Measurements from ENCODE around the gene MYL10.

MYL10 gene

DNA sequence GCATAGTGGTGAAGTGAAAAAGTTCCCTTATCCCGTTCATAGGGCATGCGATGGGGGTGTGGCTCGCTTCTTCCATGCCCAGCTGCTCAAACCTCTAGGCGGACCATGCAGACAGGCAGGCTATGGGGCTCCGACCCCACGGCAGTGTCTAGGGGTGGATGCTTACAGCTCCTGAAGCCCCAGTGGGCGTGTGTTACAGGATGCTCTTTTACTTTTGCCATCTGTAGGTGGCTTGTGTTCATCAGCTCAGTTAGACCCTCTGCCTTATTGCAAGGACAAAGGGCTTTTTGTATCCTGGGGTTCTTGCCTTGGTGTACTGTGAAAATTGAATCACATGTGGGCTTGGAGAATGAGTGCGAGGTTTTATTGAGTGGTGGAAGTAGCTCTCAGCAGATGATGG is at the start of gene MYL10:
Gene MYL10 (minus strand): TSS at position 126 of the 400 bp plus-strand sequence. CDS start 178 bp downstream, outside the sequence.
- DNase-seq: no peak

DNA sequence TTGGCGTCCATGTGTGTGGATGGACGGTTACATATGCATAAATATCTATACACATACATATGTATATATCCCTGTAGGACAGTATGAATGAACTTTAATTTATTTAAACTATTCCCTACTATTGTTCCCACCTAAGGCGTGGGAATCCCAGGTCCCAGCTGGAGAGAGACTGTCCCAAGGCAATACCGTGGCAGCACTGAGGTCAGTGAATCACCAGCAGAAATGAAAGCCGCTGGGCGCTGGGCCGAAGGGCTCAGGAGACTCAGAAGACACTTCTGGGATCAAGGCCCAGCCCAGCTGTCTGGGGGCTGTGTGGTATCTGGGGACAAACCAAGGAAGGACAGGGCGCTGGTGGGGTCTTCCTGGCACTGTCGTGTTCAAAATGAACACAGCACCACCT is 49.6 kb upstream of the MYL10 start:
- DNase-seq: no peak

DNA sequence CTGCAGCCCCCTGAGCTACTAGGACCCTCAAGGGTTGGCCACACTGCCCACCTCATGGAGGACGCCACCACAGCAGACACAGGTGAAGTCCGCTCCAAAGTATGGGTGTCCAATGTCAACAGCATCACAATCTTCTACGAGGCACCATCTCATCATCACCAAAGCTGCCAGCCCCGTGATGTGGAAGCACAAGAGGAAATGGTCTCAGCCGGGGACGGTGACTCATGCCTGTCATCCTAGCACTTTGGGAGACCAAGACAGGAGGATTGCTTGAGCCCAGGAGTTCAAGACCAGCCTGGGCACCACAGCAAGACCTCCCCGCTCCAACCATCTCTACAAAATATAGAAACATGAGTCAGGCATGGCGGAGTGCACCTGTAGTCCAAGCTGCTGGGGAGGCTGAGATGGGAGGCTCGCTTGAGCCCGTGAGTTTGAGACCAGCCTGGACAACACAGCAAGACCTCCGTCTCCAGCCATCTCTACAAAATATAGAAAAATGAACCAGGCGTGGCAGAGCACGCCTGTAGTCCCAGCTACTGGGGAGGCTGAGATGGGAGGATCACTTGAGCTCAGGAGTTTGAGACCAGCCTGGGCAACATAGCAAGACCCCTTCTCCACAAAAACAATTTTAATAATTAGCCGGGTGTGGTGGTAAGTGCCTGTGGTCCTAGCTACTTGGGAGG is 48.8 kb upstream of the MYL10 start:
- no peak for DNase-seq

GRCh38 chr7:101677391-101677790 is 48.3 kb upstream of the MYL10 start:
- DNase-seq: peak; percentile 22

DNA sequence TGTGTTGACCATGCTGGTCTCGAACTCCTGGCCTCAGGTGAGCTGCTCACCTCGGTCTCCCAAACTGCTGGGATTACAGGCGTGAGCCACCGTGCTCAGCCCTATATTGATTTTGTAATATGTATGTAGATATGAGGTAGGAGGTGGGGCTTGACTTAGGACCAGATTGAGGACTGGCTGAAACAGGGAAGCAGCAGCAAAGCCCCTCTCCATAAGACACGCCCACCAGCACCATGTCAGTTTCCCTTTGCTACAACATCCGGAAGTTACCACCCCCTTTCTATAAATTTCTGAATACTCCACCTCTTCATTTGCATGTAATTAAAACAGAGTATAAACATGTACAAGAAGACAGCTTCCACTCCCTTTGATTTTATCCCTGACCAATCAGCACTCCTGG is 47.9 kb upstream of the MYL10 start:
- DNase-seq: peak; percentile 48

- no peak for DNase-seq
Measured at GRCh38 chr7:101676062-101676598, 47.0 kb upstream of the MYL10 start.

DNA sequence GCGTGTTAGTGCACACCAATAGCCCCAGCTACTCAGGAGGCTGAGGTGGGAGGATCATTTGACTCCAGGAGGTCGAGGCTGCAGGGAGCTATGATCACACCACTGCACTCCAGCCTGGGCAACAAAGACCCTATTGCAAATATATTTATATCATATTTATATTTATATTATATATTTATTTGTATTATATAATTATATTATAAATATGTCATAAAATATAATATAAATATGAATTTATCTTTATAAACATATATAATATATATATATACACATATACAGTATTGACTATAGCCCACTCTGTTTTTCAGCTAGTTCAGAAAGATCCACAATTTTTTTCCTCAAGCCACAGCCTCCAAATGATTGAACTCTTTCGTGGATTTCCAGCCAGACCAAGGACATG is 45.3 kb upstream of the MYL10 start:
- DNase-seq: no peak

- no peak for DNase-seq
Measured at GRCh38 chr7:101673951-101674350, 44.9 kb upstream of the MYL10 start.

DNA sequence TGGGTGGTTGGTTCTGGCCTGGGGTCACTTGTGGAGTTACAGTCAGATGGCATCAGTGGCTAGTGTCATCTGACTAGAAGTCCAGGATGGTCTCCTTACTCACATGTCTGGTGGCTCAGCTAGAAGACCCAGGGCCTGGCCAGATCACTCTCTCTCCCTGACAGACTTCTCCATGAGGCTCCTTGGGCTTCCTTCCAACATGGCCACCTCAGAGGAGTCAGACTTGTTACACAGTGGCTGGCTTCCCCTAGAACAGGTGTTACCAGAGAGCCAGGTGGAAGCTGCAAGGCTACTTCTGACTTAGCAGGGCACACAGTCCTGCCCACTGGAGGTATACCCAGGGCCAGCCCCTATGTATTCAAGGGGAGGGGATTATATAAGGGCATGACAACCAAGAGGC is 44.2 kb upstream of the MYL10 start:
- no peak for DNase-seq

- no peak for DNase-seq
Measured at GRCh38 chr7:101671371-101672356, 42.6 kb upstream of the MYL10 start.

DNA sequence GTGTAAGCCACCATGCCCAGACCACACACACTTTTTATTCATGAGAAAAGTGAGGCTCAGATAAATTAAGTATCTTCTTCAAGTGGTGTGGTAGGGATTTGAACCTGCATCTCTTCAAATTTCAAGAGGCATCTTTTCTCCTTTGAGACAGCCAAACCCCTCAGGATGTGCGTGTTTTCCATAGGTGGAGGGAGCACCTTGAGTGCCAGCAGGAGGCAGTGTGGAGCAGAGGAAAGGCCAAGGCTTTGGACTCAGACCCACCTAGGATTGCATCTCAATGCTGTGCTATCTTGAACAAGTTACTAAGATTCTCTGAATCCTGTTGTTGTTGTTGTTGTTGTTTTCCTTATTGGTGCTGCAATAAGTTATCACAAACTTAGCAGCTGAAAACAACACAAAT is 40.2 kb upstream of the MYL10 start:
- no peak for DNase-seq

GRCh38 chr7:101668726-101669125 is 39.6 kb upstream of the MYL10 start:
- DNase-seq: no peak

DNA sequence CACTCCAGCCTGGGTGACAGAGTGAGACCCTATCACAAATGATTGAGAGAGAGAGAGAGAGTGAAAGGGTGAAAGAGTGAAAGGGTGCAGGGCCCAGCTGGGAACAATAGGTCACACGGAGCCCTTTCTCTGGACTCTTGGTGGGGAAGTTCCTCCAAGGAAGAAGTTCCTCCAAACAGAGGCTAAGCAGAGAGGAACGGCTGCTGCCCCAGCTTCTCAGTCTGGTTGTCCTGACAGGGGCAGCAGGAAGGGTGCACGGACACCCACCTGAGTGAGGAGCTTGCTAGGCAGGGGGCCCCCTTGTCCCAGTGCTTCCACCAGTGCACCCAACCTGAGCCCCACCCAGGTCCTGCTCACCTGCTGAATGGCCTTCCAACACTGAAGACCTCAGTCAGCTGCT is 38.8 kb upstream of the MYL10 start:
- no peak for DNase-seq

DNA sequence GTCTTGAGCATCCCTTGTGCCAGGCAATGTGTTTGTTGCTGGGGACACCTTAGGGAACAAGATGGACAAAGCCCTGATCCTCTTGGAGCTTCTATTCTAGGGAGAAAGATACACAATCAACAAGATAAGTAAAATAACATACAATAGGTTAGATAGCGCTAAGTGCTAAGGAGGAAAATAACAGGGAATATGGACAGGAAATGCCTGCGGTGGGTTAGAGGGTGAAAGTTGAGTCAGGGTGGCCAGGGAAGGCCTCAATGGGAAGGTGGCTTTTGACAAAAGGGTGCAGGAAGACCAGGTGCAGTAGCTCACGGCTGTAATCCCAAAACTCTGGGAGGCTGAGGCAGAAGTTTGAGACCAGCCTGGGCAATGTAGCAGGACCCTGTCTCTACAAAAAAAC is 38.3 kb upstream of the MYL10 start:
- DNase-seq: no peak

DNA sequence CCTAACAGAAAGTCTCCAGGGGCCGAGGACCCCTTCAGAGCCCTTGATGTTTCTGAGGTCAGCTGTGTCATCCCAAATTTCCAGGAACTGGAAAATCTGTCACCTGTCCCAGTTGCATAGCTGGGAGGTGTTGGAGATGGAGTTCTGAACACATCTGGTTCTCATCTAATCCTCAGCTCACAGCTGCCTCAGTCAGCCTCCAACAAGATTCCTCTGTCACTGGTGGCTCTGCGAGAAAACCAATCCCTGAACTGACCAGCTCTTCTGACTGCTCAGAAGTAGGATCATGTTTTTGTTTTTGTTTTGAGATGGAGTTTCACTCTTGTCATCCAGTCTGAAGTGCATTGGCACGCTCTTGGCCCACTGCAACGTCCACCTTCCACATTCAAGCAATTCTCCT is 37.6 kb upstream of the MYL10 start:
- no peak for DNase-seq

DNA sequence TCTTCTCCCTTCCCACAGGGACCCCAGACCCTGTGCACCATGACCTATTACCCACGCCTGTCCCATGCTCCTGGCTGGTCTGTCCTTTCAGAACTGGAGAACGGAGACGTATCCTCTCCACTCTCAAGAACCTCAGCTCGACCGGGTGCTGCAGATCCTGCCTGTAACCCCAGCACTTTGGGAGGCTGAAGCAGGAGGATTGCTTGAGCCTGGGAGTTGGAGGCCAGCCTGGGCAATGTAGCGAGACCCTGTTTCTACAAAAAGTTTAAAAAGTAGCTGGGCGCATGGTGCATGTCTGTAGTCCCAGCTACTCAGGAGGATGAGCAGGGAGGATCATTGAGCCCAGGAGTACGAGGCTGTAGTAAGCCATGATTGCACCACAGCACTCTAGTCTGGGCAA is 37.2 kb upstream of the MYL10 start:
- DNase-seq: no peak

DNA sequence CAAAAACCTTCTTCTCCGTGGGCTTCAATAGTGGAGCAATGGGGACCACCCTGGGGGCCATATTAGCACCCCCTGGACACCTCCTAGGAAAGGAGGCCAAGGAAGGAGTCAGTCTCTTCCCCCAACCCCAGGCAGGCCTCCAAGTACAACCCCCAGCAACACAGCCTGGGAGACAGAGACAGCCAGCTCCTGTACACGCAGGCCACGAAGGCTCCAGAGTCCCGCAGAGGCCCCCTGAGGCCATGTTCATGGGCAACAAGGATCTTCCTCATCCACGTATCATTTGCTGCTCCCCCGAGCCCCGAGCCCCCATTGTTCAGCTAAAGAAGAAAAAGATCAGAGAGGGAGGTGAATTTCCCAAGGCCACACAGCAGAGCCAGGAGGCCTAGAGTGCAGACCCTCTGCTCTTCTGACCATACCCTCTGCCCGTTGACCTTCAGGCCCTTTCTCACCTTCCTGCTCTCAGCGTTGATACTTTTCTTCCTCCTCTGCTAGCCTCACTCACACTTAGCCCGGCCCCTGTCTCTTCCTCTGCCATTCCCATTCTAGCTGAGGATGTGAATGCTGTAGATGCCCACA is 35.9 kb upstream of the MYL10 start:
- no peak for DNase-seq

DNA sequence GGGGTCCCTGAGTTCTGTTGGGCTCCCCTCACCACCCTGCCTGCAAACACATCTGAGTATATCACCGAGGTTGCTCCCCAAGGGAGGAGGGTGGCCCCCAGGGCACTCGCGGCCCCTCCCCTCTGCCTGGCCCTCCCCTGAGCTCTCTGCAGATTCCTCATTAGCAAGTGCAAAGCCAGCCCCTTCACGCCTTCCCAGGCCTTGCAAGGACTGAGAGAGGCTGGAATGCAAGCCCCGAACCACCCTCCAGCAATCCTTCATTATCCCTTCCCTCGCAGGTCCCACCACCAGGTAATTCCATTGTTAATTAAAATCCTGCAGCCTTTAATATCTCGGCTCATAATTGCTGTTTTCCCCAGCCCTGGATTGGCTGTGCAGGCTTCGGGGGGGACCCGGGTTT is 35.3 kb upstream of the MYL10 start:
- DNase-seq: no peak

- no peak for DNase-seq
Measured at GRCh38 chr7:101663747-101664146, 34.7 kb upstream of the MYL10 start.

DNA sequence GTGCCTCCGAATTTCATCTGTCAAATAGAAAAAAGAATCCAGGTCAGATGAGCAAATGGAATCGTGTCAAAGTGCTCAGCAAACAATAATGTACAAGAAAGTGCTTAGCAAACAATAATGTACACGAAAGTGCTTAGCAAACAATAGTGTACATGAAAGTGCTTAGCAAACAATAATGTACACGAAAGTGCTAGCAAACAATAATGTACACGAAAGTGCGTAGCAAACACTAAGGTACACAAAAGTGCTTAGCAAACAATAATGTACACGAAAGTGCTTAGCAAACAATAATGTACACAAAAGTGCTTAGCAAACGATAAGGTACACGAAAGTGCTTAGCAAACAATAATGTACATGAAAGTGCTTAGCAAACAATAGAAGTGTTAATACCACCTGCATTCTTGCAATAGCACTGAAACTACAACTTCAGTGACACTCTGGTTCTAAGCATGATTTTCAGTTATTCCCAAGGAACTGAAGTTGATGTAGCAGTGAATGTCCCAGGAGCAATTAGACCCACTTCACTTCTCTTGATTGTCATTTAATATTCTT is 33.4 kb upstream of the MYL10 start:
- no peak for DNase-seq

DNA sequence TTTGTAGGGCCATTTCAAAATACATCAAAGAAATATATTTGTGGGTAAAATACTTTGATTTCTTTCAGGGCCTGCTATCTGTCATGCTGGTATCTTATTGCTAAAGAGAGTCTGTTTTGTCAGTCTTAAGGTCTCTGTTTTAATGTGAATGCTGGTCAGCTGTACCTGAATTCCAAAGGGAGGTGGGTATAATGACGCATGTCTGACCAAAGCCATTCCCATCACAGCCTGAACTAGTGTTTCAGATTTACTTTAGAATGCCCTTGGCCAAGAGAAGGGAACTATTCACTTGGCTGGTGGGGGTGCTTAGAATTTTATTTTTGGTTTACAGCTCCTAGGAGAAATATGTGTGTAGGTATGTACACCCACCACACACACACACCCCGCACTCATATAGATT is 30.6 kb upstream of the MYL10 start:
- no peak for DNase-seq

DNA sequence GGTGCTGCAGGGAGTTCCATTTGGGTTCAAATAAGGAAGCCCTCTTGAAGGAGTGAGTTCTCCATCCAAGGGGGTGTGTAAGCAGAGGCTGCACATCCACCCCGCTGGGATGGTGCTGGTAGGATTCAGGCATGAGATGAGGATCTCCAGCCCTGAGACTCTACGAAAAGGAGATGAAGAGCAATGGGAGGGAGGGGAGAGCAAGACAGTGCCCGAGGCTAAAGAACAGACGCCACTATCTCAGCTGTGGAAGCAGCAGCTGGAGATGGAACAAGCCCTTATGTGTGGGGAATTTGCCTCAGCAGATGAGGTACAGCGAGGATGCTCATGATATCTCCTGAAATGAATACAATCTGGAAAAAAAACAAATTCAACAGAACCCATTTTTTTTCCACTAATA is 28.1 kb upstream of the MYL10 start:
- no peak for DNase-seq

- no peak for DNase-seq
Measured at GRCh38 chr7:101651112-101651511, 22.0 kb upstream of the MYL10 start.

Measured in NCI-H1436 (cell line).